Brain microvascular endothelial cell (primary cell): ENCODE results near the gene RABL2A.

Experiments used
- DNase-seq: peaks from one replicate; pipeline ENCODE4 v3.0.0-alpha.2; 2020
- H3K27ac ChIP-seq: fragments of 250-450 bp; sonication (Bioruptor Pico); 2 replicates; pipeline ENCODE4 v1.5.1; 2020; ENCODE audit warnings: mild to moderate bottlenecking, moderate library complexity
- H3K27me3 ChIP-seq: fragments of 250-450 bp; sonication (Bioruptor Pico); replicated peaks from 2 replicates; pipeline ENCODE4 v1.5.1; 2020; ENCODE audit warnings: mild to moderate bottlenecking
- H3K36me3 ChIP-seq: fragments of 250-450 bp; sonication (Bioruptor Pico); replicated peaks from 2 replicates; pipeline ENCODE4 v1.5.1; 2020; ENCODE audit warnings: mild to moderate bottlenecking
- H3K4me3 ChIP-seq: 2 replicates; pipeline ENCODE4 v1.5.1; 2011; ENCODE audit warnings: low read depth, mild to moderate bottlenecking, control low read depth, low read length, moderate library complexity
- in situ Hi-C: cut with HindIII; loops from 2 replicates; pipeline ENCODE4 v1.10.0; 2017; ENCODE audit warnings: low sequenced_read_pairs, low pct_ligation_motif_present
- TF ChIP-seq, protein P1 (sequence below): IDR thresholded peaks from 2 replicates; pipeline ENCODE4 v1.5.1; 2011; ENCODE audit warnings: low read depth, mild to moderate bottlenecking, moderate library complexity, low read length, control low read depth, inconsistent platforms; ENCODE audit errors: missing control alignments

RABL2A gene

DNA sequence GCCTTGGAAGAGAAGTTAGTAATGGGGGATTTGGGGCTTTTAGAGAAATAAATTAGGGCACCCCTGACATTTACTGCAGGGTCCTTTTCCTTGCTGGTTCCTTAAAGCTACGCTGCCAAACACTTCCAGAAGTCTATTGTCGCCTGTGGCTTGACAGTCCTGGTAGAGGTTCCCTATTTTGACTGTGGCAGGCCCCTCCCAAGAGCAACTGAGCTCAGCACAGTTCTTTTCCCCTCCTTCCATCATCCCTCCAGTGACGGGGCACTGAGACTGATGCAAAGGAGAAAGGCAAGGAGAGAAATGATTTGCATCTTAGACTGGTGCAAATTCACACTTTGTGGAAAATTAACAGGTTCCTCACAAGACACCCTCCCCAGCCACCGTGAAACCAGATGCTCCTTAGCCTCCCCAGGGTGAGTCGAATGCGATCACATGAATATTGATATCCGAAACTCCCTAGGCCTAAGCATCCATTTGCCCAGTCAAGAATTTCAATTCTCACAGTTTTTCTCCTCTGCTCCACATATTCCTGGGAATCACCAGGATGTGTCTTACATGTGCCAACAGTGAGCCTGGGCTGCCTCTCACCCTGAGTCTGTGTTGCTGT lies 45.4 kb downstream of the RABL2A start:
- Histone ChIP-seq H3K27ac (no peak overlapping the region), H3K4me3 (no peak overlapping the region), H3K36me3 (no peaks in the 10 kb centered on the region), H3K27me3 (no peaks in the 10 kb centered on the region)
- TF ChIP-seq, protein P1, sequence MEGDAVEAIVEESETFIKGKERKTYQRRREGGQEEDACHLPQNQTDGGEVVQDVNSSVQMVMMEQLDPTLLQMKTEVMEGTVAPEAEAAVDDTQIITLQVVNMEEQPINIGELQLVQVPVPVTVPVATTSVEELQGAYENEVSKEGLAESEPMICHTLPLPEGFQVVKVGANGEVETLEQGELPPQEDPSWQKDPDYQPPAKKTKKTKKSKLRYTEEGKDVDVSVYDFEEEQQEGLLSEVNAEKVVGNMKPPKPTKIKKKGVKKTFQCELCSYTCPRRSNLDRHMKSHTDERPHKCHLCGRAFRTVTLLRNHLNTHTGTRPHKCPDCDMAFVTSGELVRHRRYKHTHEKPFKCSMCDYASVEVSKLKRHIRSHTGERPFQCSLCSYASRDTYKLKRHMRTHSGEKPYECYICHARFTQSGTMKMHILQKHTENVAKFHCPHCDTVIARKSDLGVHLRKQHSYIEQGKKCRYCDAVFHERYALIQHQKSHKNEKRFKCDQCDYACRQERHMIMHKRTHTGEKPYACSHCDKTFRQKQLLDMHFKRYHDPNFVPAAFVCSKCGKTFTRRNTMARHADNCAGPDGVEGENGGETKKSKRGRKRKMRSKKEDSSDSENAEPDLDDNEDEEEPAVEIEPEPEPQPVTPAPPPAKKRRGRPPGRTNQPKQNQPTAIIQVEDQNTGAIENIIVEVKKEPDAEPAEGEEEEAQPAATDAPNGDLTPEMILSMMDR = no peak
- in situ Hi-C loops = no loop called here
- DNase-seq = no peak

DNA sequence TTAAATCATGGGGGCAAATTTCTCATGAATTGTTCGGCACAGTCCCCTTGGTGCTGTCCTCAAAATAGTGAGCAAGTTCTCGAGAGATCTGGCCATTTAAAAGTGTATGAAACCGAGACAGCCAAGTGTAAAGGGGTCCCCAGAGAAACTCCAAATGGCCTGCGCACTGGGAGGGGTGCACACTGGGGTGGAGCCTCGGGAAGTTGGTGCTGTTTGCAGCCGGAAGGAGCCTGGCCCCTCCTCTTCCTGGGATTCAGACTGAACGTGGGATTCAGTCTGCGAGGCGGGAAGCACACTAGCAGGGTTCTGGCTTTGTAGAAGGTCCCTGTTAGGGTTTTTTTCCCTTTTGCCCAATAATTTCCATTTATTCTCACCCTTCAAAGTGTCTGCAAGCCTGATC lies 48.8 kb downstream of the RABL2A start:
- H3K27ac ChIP-seq = no peak overlapping the region
- no peaks in the 10 kb centered on the region for H3K36me3 ChIP-seq
- in situ Hi-C loops = no loop called here
- no peak overlapping the region for H3K4me3 ChIP-seq
- DNase-seq = no peak
- no peaks in the 10 kb centered on the region for H3K27me3 ChIP-seq
- TF ChIP-seq, protein P1 = no peak

DNA sequence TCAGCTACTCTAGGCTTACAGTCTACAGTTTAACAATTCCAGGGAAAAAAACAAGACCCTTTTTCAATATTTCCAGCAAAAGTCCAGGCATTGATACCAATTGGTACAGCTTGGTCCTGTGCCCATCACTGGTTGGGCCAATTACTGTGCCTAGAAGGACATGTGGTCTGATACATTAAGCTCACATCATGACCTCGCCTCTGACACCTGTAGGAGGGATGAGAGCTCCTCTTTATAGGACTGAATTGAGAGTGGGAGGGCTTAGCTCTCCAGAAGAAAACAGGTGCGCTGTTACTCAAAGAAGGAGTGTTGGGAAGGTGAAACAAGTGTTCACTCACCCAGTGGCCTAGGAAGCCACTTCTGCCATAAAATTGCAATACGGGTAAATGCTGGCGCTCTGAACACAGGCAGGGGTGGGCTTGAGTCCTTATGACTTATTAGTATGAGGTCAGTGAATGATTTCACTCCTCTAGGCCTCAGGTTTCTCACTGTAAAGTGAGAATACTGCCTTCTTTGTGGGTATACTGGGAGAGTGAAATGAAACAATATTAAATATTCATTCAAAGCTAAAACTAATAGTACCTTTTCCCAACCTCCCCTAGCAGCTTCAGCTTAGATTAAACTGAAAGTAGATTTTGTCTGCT lies 49.7 kb downstream of the RABL2A start:
- no peak overlapping the region for H3K4me3 ChIP-seq
- in situ Hi-C loops = no loop called here
- no peak for DNase-seq
- no peak overlapping the region for H3K27ac ChIP-seq
- TF ChIP-seq, protein P1 = no peak
- H3K36me3 ChIP-seq = no peaks in the 10 kb centered on the region
- no peaks in the 10 kb centered on the region for H3K27me3 ChIP-seq

DNA sequence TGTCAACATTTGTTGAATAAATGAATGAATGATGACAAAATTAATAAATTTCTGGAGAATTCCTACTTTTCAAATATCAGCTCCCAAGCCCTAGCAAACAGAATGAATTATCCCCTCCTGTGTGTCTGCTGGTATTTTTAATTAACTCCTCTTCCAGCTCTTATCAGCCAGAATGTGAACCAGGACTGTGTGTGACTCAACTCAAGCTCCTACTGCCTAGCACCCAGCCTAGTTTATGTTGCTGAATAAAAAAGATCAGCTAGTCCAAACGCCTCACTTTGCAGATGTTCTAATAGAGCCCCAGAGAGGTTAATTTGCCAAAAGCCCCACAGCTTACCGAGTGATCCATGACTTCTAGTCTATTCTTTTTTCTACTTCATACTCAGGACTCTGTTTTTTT lies 50.3 kb downstream of the RABL2A start:
- Histone ChIP-seq H3K27me3 (no peaks in the 10 kb centered on the region), H3K4me3 (no peak overlapping the region), H3K27ac (no peak overlapping the region), H3K36me3 (no peaks in the 10 kb centered on the region)
- DNase-seq = no peak
- in situ Hi-C loops = no loop called here
- TF ChIP-seq, protein P1 = no peak

DNA sequence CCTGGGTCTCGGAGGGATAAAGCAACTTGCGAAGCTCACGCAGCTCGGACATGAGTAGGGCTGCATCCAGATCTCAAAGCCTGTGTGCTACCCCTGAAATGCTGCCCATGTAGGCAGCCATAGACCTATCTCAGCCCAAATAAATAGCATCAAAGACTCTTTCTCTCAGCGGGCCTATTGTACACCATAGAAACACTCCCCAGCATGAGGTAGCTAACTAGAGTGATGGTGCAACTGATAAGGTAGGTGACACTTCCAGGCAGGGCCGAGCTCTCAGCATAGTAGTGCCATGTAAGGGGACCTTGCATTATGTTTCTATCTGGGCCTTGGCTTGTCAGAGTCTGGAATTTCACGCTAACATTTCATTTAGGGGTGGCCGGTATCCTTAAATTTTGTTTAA lies 52.4 kb downstream of the RABL2A start:
- Histone ChIP-seq H3K27ac (no peak overlapping the region), H3K4me3 (no peak overlapping the region), H3K27me3 (no peaks in the 10 kb centered on the region), H3K36me3 (no peaks in the 10 kb centered on the region)
- DNase-seq = no peak
- TF ChIP-seq, protein P1 = no peak
- in situ Hi-C loops = no loop called here

DNA sequence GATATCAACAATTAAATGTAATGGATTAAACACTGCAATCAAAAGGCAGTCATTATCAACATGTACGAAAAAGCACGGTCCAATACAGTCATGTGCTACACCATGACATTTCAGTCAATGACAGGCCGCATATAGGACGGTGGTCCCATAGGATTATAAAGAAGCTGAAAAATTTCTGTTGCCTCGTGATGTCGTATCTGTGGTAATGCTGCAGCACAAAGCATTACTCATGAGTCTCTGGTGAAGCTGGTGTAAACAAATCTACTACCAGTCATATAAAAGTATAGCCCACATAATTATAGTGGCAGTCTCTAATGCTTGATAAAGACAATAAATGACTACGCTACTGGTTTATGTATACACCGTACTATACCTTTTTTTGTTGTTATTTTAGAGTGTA lies 58.4 kb downstream of the RABL2A start:
- Histone ChIP-seq H3K4me3 (no peak overlapping the region), H3K27ac (no peak overlapping the region), H3K36me3 (no peaks in the 10 kb centered on the region), H3K27me3 (no peaks in the 10 kb centered on the region)
- in situ Hi-C loops = no loop called here
- DNase-seq = no peak
- TF ChIP-seq, protein P1 = no peak
